GM18505 (cell line): Measurements from ENCODE around the gene FBXO41.
A peak's percentile ranks its signal among the peaks of the same experiment; 100 is the strongest.

Experiments used
- ATAC-seq: cut with Tn5 transposase; IDR thresholded peaks from one replicate; pipeline ENCODE4 v1.9.1; 2021; ENCODE audit not compliant: unreplicated experiment
- POLR2A ChIP-seq: IDR thresholded peaks from 4 replicates; pipeline ENCODE4 v1.6.1; 2011; ENCODE audit warnings: borderline replicate concordance; ENCODE audit not compliant: insufficient read depth, insufficient read length; ENCODE audit errors: extremely low read depth

Gene FBXO41

DNA sequence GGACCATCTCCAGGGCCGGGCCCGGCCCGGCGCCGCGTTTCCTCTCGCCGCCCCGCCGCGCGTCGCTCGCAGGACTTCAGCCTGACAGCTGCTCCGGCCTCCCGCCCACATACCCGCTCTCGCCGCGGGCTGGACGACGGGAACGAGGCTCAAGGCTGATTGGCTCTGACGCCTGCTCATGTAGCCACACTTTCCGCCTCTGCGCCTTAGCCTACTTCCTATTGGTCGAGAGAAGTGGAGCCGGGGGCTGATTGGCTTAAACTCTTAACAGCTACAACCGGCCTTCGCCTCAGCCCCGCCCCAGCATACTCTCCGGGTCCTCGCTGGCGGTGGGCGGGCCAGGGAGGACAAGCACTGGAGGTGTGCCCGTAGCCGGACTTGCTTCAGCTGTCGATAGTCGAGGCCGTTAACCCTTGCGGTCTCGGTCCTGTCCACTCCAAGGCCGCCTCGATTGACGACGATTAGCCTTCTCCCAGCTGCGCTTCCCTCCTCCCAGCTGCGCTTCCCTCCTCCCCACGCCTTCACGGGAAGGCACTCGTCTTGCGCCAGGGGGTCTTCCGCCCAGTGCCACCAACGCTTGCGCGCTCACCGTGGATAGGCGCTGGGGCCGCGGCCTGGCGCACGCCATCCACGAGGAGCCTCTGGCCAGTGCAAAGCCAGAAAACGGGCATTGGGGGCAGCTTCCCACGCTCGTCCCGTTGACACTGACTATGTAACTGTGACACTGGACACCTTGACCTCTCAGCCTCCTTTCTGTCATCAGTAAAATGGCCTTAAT, 50.9 kb downstream of the FBXO41 start, which contains the start of gene PRADC1:
PRADC1 (minus strand) TSS at position 86 of the 778 bp plus-strand sequence; CDS start at position 7, 79 bp downstream.
- peak; percentile 68 for TF ChIP-seq POLR2A
- peak; percentile 86 for ATAC-seq

- no peak for TF ChIP-seq POLR2A
- ATAC-seq, result no peak
These were observed 51.7 kb downstream of the FBXO41 start for GRCh38 chr2:73232403-73233153.

GRCh38 chr2:73228631-73229030, 55.6 kb downstream of the FBXO41 start:
- TF ChIP-seq POLR2A, result no peak
- no peak for ATAC-seq

GRCh38 chr2:73227086-73227485, 57.2 kb downstream of the FBXO41 start:
- ATAC-seq, result no peak
- no peak for TF ChIP-seq POLR2A

DNA sequence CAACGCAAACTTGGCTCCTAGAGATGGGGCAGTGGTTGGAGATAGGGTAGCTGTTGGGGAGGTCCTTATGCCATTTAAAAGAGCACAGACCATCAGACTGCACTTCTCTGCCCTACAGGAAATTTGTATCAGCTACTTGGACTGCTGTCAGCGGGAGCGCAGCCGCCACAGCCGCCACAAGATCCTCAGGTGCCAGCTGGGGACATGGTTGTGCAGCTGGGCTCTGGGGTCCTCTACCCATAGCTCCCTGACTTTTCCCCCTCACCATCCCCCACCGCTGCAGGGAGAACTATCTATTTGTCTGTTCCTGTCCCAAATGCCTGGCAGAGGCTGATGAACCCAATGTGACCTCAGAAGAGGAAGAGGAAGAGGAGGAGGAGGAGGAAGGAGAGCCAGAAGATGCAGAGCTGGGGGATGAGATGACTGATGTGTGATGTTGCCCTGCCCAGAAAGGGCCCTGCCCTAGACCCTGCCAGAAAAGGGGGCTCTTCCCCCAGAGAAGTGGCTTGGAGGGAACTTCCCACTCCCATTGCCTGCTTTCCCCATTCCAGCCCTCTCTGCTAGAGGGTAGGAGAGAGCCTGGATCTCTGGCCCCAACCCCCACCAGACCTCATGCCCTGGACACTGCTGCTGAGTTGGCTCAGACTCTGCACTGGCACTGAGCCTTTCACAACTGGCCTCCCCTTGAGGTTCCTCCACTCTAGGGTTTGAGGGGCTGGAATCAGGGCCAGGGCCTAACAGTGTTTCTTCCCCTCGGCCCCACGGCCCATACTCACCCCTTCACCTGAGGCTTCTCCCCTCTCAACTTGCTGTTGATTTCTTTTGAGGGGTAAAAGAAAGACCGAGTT, 58.5 kb downstream of the FBXO41 start:
- TF ChIP-seq POLR2A, result no peak
- no peak for ATAC-seq

GRCh38 chr2:73223821-73224220, 60.5 kb downstream of the FBXO41 start:
- TF ChIP-seq POLR2A, result no peak
- no peak for ATAC-seq

DNA sequence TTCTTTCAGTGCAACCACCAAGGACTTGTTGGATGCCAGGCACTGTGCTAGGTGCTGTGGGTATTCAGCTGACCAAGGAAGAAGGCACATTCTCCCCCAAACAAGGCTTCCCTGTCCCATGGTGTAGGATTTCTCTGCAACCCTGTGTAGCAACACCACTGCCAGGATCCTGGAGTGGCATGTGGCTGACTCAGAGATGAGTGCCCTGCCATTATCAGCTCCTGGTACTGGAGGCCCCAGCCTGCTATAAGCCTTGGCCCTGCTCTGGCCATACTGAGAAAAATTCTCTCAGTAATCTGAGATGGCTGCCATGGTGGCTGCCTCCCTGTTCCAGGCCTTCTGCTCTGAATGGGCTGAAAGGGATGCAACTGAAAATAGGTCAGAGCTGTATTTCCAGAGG, 66.0 kb downstream of the FBXO41 start:
- TF ChIP-seq POLR2A, result no peak
- no peak for ATAC-seq

- no peak for ATAC-seq
- no peak for TF ChIP-seq POLR2A
These were observed 66.5 kb downstream of the FBXO41 start for GRCh38 chr2:73217826-73218225.

DNA sequence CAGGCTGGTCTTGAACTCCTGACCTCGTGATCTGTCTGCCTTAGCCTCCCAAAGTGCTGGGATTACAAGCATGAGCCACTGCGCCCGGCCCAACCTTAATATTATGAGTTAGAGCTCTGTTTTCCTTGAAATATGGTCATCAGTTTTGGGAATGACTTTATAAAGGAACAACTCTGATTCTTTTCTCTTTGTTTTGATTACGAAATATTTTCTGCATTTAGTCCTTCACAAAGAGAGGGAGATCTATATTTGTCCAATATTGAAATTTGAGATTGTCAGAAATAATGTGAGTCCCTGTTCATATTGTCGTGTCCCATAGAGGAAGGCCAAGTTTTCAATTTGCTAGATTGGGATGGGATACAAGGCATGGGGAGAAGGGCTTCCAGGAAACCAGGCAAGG, 67.1 kb downstream of the FBXO41 start:
- no peak for ATAC-seq
- no peak for TF ChIP-seq POLR2A

DNA sequence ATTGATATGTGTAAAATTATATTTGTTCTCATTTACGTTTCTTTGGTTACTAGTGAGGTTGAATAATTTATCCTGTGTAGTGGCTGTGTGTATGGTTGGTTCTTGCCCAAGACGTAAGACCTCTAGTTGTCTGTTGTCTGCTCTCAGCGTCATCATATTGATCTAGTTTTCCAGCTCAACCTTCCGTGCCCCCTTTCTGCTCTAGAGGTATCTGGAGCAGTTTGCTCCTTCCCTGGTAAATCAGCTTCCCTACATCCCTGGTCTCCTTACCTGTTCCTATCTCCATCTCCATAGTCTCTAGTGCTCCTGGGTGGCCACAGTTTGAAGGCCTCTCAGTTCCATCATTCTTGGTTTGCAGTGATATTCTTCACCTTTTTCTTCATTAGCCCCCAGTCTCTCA, 69.0 kb downstream of the FBXO41 start:
- TF ChIP-seq POLR2A, result no peak
- no peak for ATAC-seq

DNA sequence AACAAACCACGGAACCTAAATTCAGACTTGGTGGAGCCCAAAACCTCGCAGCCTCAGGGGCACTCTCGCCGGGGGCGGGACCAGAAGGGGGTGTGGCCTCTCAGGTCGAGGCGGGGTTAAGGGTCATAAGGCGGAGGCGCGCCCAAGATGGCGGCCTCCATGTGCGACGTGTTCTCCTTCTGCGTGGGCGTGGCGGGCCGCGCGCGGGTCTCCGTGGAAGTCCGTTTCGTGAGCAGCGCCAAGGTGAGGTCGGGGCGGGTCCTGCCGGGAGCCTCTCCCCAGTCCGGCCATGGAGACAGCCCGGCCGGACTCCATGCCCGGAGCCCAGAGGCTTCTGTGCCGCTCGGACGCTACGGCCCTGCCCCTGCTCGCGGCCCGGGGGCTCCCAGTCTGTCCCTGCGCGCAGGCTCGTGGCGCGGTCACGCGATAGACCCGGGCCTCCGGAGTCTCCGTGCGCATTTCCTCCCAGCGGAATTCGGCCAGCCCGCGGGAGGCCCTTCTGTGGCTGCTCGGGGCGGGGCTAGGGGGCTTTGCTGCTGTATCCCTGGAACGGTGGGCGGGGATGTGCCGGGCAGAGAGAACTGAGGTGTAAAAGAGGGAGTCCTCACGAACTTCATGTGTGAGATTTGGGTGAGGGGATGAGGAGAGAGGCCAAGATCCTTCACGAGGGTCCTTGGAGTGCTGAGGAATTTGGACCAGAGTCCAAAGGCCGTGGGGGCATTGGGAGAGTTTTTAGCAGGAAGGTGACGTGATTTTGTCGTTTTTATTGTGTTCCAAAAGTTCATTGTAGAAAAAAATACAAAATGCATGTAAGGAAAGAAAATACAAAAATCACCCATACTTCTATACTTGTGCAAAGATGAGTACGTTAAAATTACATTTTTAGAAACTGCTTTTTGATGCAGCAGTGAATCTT, 69.9 kb downstream of the FBXO41 start, which contains the start of gene SMYD5:
SMYD5 (plus strand) TSS at position 126 of the 916 bp plus-strand sequence; CDS start at position 148, 22 bp downstream.
- peak; percentile 90 for ATAC-seq
- peak; percentile 64 for TF ChIP-seq POLR2A

- peak; percentile 64 for ATAC-seq
- no peak for TF ChIP-seq POLR2A
These were observed 71.7 kb downstream of the FBXO41 start for GRCh38 chr2:73212448-73213176.

- no peak for TF ChIP-seq POLR2A
- no peak for ATAC-seq
These were observed 72.2 kb downstream of the FBXO41 start for GRCh38 chr2:73212098-73212447.
